ENCODE results near the gene PROCR. TPM values are rescaled to one million over a fixed set of nuclear protein-coding genes. Genes with fewer than 3 reads are reported as not detected.

The PROCR gene
- total and polyA plus RNA-seq, 9 of the 15 experiments (the other 6 are each of a cell fraction or from before 2014, with no cell fraction given): 1.6 to 7.1 (median 4.0) TPM

DNA sequence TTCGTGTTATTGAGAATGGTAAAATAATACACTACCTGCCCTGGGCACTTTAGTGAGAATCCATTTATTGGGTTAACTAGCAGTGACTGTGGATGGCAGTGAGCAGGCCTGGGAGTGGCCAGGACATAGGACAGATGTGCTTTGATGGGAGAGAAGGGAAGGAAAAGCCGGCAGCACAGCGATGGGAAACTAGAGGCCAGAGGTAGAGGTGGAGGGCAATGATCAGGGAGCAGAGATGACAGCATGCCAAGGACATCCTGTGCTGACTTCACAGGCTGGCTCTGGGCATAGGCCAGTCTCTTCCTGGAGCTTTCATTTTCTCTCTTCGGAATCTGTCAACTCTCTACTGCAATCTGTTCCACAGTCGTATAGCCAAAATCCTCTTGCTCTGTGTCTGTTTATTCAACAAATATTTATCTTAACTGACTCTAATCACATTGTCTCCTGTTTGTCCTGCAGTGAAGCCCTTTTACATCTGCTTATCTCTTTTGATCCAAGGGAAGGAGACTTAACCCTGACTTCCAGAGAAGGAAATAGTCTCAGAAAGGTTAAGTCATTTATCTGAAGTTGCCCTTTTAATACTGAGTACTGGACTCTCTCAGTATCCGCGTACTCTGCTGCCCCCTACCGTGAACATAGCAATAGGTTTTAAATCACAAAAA is 36.2 kb downstream of the PROCR start (continued):
- TF ChIP-seq, protein P1, sequence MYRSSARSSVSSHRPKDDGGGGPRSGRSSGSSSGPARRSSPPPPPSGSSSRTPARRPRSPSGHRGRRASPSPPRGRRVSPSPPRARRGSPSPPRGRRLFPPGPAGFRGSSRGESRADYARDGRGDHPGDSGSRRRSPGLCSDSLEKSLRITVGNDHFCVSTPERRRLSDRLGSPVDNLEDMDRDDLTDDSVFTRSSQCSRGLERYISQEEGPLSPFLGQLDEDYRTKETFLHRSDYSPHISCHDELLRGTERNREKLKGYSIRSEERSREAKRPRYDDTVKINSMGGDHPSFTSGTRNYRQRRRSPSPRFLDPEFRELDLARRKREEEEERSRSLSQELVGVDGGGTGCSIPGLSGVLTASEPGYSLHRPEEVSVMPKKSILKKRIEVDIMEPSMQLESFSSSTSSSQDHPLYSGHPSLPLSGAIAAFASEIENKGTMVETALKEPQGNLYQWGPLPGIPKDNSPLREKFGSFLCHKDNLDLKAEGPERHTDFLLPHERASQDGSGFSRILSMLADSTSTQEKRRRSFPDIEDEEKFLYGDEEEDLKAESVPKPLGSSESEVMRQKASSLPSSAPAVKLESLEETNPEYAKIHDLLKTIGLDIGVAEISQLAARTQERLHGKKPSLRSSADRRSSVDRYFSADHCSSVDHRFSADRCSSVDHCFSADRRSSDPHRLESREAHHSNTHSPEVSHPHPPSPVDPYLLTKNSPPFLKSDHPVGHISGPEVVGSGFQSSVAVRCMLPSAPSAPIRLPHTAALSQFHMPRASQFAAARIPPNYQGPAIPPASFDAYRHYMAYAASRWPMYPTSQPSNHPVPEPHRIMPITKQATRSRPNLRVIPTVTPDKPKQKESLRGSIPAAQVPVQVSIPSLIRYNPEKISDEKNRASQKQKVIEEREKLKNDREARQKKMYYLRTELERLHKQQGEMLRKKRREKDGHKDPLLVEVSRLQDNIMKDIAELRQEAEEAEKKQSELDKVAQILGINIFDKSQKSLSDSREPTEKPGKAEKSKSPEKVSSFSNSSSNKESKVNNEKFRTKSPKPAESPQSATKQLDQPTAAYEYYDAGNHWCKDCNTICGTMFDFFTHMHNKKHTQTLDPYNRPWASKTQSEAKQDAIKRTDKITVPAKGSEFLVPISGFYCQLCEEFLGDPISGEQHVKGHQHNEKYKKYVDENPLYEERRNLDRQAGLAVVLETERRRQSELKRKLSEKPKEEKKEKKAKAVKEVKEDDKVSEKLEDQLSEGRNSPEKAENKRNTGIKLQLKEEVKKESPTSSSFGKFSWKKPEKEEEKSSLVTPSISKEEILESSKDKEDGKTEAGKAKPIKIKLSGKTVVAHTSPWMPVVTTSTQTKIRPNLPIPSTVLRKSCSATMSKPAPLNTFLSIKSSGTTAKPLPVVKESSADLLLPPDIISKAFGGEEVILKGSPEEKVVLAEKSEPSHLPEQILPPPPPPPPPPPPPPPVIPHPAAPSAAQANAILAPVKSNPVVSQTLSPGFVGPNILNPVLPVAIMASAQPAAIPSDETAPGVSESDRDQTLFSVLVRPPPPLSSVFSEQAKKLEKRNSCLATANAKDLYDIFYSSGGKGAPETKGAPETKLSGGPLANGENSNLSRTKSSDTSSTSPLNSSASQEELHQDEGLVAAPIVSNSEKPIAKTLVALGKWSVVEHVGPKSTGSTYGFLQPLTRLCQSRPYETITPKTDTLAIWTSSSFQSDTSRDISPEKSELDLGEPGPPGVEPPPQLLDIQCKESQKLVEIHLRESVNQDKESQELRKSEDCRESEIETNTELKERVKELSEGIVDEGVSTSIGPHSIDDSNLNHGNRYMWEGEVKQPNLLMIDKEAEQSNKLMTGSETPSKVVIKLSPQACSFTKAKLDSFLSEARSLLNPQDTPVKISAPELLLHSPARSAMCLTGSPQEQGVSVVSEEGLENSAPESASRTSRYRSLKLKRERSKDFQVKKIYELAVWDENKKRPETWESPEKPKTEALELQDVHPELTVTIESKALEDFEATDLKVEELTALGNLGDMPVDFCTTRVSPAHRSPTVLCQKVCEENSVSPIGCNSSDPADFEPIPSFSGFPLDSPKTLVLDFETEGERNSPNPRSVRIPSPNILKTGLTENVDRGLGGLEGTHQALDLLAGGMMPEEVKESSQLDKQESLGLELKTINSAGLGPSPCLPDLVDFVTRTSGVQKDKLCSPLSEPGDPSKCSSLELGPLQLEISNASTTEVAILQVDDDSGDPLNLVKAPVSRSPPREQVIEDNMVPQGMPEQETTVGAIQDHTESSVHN (IDR thresholded peaks at IDR 0.05; ENCODE audit: borderline replicate concordance in 1 of 2, low read depth in 1 of 2): no peak
- no peak for TF ChIP-seq ZNF124 (CRISPR knock-in tag; IDR thresholded peaks at IDR 0.05)
- TF ChIP-seq ZBTB40 (IDR thresholded peaks at IDR 0.05): no peak
- TF ChIP-seq ZBTB40 (CRISPR knock-in tag; IDR thresholded peaks at IDR 0.05): no peak
- TF ChIP-seq THRA (IDR thresholded peaks at IDR 0.05): no peak
- no peak for TF ChIP-seq CSDE1 (IDR thresholded peaks at IDR 0.05)
- peak; percentile 75 for TF ChIP-seq NCOR1 (IDR thresholded peaks at IDR 0.05)
- TF ChIP-seq MYC (IDR thresholded peaks at IDR 0.05; ENCODE audit: low read depth, low read length): no peak
- TF ChIP-seq MYC (CRISPR knock-in tag; IDR thresholded peaks at IDR 0.05; ENCODE audit: borderline replicate concordance, low read depth): no peak
